Trophoblast cell (in vitro differentiated cells and primary cell): ENCODE results near the gene CACNG4.

ENCODE experiments used
- DNase-seq, 2 donors: peaks; one replicate each; pipeline ENCODE4 v3.0.0-alpha.2; 2016
- H2AFZ ChIP-seq: 2 replicates; pipeline ENCODE4 v1.6.1; 2013; ENCODE audit warnings: low read length, moderate library complexity, mild to moderate bottlenecking; ENCODE audit not compliant: insufficient read depth, poor library complexity
- H2AK5ac ChIP-seq: 2 replicates; pipeline ENCODE4 v1.6.1; 2013; ENCODE audit warnings: mild to moderate bottlenecking, low read length
- H2BK120ac ChIP-seq: 2 replicates; pipeline ENCODE4 v1.6.1; 2013; ENCODE audit warnings: low read length, mild to moderate bottlenecking, moderate library complexity; ENCODE audit not compliant: insufficient read depth, poor library complexity
- H2BK12ac ChIP-seq: 2 replicates; pipeline ENCODE4 v1.6.1; 2013; ENCODE audit warnings: mild to moderate bottlenecking, low read length, moderate library complexity
- H2BK5ac ChIP-seq: 2 replicates; pipeline ENCODE4 v1.6.1; 2013; ENCODE audit warnings: low read length, low read depth, moderate library complexity, mild to moderate bottlenecking; ENCODE audit not compliant: poor library complexity
- H3K14ac ChIP-seq: 2 replicates; pipeline ENCODE4 v1.6.1; 2013; ENCODE audit warnings: mild to moderate bottlenecking, low read length
- H3K18ac ChIP-seq: 2 replicates; pipeline ENCODE4 v1.6.1; 2013; ENCODE audit warnings: mild to moderate bottlenecking, low read length
- H3K23ac ChIP-seq: 2 replicates; pipeline ENCODE4 v1.6.1; 2013; ENCODE audit warnings: low read length
- H3K27ac ChIP-seq: 2 replicates; pipeline ENCODE4 v1.5.1; 2013; ENCODE audit warnings: low read depth, mild to moderate bottlenecking, inconsistent platforms, low read length, moderate library complexity
- H3K27me3 ChIP-seq: 2 replicates; pipeline ENCODE4 v1.6.1; 2013; ENCODE audit warnings: inconsistent platforms, mild to moderate bottlenecking, low read length, moderate library complexity; ENCODE audit not compliant: insufficient read depth
- H3K36me3 ChIP-seq, 2 experiments: 1 replicate in 1 of 2; 2 replicates in 1 of 2; pipeline ENCODE4 v1.6.1; 2013; ENCODE audit warnings: low read length in 2 of 2, mild to moderate bottlenecking in 2 of 2, moderate library complexity in 1 of 2; ENCODE audit not compliant: insufficient read depth in 2 of 2, control insufficient read depth in 1 of 2
- H3K4ac ChIP-seq: 2 replicates; pipeline ENCODE4 v1.6.1; 2013; ENCODE audit warnings: low read depth, mild to moderate bottlenecking, low read length, moderate library complexity
- H3K4me1 ChIP-seq, 2 experiments: 1 replicate in 1 of 2; 2 replicates in 1 of 2; pipeline ENCODE4 v1.6.1; 2013; ENCODE audit warnings: low read length in 2 of 2, mild to moderate bottlenecking in 2 of 2, moderate library complexity in 1 of 2; ENCODE audit not compliant: insufficient read depth in 2 of 2, control insufficient read depth in 1 of 2
- H3K4me2 ChIP-seq: 2 replicates; pipeline ENCODE4 v1.6.1; 2013; ENCODE audit warnings: inconsistent platforms, mild to moderate bottlenecking, low read length, moderate library complexity
- H3K4me3 ChIP-seq: 2 replicates; pipeline ENCODE4 v1.5.1; 2013; ENCODE audit warnings: mild to moderate bottlenecking, low read depth, low read length, inconsistent platforms
- H3K79me1 ChIP-seq: one replicate; pipeline ENCODE4 v1.6.1; 2013; ENCODE audit warnings: low read length
- H3K79me2 ChIP-seq: 2 replicates; pipeline ENCODE4 v1.6.1; 2013; ENCODE audit warnings: low read length, mild to moderate bottlenecking; ENCODE audit not compliant: control insufficient read depth, insufficient read depth, poor library complexity
- H3K9ac ChIP-seq: 2 replicates; pipeline ENCODE4 v1.6.1; 2013; ENCODE audit warnings: mild to moderate bottlenecking, low read length
- H3K9me3 ChIP-seq: 2 replicates; pipeline ENCODE4 v1.6.1; 2013; ENCODE audit warnings: low read depth, mild to moderate bottlenecking, control low read depth, inconsistent platforms, low read length; ENCODE audit not compliant: insufficient read depth
- H4K12ac ChIP-seq: 2 replicates; pipeline ENCODE4 v1.6.1; 2013; ENCODE audit warnings: low read depth, mild to moderate bottlenecking, low read length, moderate library complexity
- H4K8ac ChIP-seq: 2 replicates; pipeline ENCODE4 v1.6.1; 2013; ENCODE audit warnings: low read depth, mild to moderate bottlenecking, low read length, moderate library complexity
- H4K91ac ChIP-seq: one replicate; pipeline ENCODE4 v1.6.1; 2013; ENCODE audit warnings: low read depth, mild to moderate bottlenecking, low read length, moderate library complexity
- WGBS: extraction: QIAGEN DNeasy Blood & Tissue Kit; methylation state at CpG from one replicate; pipeline ENCODE4 v1.1.7; 2013; ENCODE audit warnings: missing lambda C conversion rate; ENCODE audit not compliant: insufficient read length, insufficient coverage; ENCODE audit errors: extremely low coverage; 5-methylcytosine and 5-hydroxymethylcytosine counted together

The CACNG4 gene

GRCh38 chr17:66957343-66957742 lies 7.2 kb upstream of the CACNG4 start:
- no peak overlapping the region for H2BK5ac ChIP-seq
- H3K23ac ChIP-seq, result no peak overlapping the region
- H4K12ac ChIP-seq, result no peak overlapping the region
- H3K4me2 ChIP-seq, result no peak overlapping the region
- no peak overlapping the region for H2BK120ac ChIP-seq
- no peak overlapping the region for H2AFZ ChIP-seq
- no peak overlapping the region for H4K91ac ChIP-seq
- no peak overlapping the region for H3K4me3 ChIP-seq
- no peak overlapping the region for H3K27ac ChIP-seq
- H3K36me3 ChIP-seq, result no peaks in the 10 kb centered on the region
- peak overlapping the region; percentile 11 for H4K8ac ChIP-seq
- H3K27me3 ChIP-seq, result no peaks in the 10 kb centered on the region
- no peak overlapping the region for H3K18ac ChIP-seq
- peaks cover 9% of the 10 kb centered on the region for H3K79me2 ChIP-seq
- peaks cover 25% of the 10 kb centered on the region for H3K79me1 ChIP-seq
- peak overlapping the region; percentile 7 for H2AK5ac ChIP-seq
- no peak overlapping the region for H3K4ac ChIP-seq
- no peak overlapping the region for H2BK12ac ChIP-seq
- no peak for DNase-seq
- no CpG with 5 or more reads among the region's 8 CpGs for WGBS
- no peak overlapping the region for H3K9ac ChIP-seq
- H3K4me1 ChIP-seq, result peaks cover 23 to 25% of the 10 kb centered on the region in 2 experiments
- H3K14ac ChIP-seq, result no peak overlapping the region
- no peaks in the 10 kb centered on the region for H3K9me3 ChIP-seq

- Histone ChIP-seq H3K27ac (peak overlapping the region; percentile 51), H3K4me1 (peaks cover 16 to 18% of the 10 kb centered on the region in 2 experiments), H2AK5ac (no peak overlapping the region), H3K36me3 (no peaks in the 10 kb centered on the region), H2BK120ac (peak overlapping the region; percentile 27), H3K9ac (no peak overlapping the region), H2BK12ac (peak overlapping the region; percentile 58), H2AFZ (no peak overlapping the region), H2BK5ac (peak overlapping the region; percentile 9), H3K79me1 (peaks cover 18% of the 10 kb centered on the region), H3K4ac (no peak overlapping the region), H3K23ac (no peak overlapping the region), H3K14ac (peak overlapping the region; percentile 20), H3K27me3 (no peaks in the 10 kb centered on the region), H3K9me3 (no peaks in the 10 kb centered on the region), H3K79me2 (peaks cover 2% of the 10 kb centered on the region), H3K4me2 (no peak overlapping the region), H4K12ac (no peak overlapping the region), H4K8ac (no peak overlapping the region), H4K91ac (peak overlapping the region; percentile 30), H3K18ac (no peak overlapping the region), H3K4me3 (no peak overlapping the region)
- DNase-seq, result no peak
- no CpG with 5 or more reads among the region's 16 CpGs for WGBS
These were observed 6.4 kb upstream of the CACNG4 start for GRCh38 chr17:66957951-66958579.

GRCh38 chr17:66959641-66960375 lies 4.7 kb upstream of the CACNG4 start:
- Histone ChIP-seq H3K4me1 (peaks cover 20 to 21% of the 10 kb centered on the region in 2 experiments), H3K36me3 (no peaks in the 10 kb centered on the region), H2AFZ (no peak overlapping the region), H3K4ac (no peak overlapping the region), H2BK12ac (no peak overlapping the region), H3K27ac (no peak overlapping the region), H3K18ac (no peak overlapping the region), H3K23ac (no peak overlapping the region), H3K14ac (no peak overlapping the region), H2BK5ac (no peak overlapping the region), H3K79me2 (peaks cover 3% of the 10 kb centered on the region), H4K12ac (no peak overlapping the region), H3K4me3 (no peak overlapping the region), H2AK5ac (no peak overlapping the region), H3K27me3 (no peaks in the 10 kb centered on the region), H3K4me2 (no peak overlapping the region), H3K79me1 (peaks cover 16% of the 10 kb centered on the region), H3K9ac (no peak overlapping the region), H4K8ac (no peak overlapping the region), H3K9me3 (no peaks in the 10 kb centered on the region), H4K91ac (no peak overlapping the region), H2BK120ac (no peak overlapping the region)
- no peak for DNase-seq
- no CpG with 5 or more reads among the region's 15 CpGs for whole genome bisulfite sequencing

GRCh38 chr17:66960613-66961012 lies 3.9 kb upstream of the CACNG4 start:
- H2BK120ac ChIP-seq, result no peak overlapping the region
- no peak overlapping the region for H2BK12ac ChIP-seq
- no peak for DNase-seq
- no peak overlapping the region for H3K27ac ChIP-seq
- no peaks in the 10 kb centered on the region for H3K27me3 ChIP-seq
- H2AK5ac ChIP-seq, result no peak overlapping the region
- H4K91ac ChIP-seq, result no peak overlapping the region
- no peak overlapping the region for H3K4me3 ChIP-seq
- H3K9ac ChIP-seq, result no peak overlapping the region
- H3K23ac ChIP-seq, result no peak overlapping the region
- WGBS, result no CpG with 5 or more reads among the region's 8 CpGs
- no peak overlapping the region for H4K8ac ChIP-seq
- H4K12ac ChIP-seq, result no peak overlapping the region
- H2BK5ac ChIP-seq, result no peak overlapping the region
- no peak overlapping the region for H3K18ac ChIP-seq
- no peak overlapping the region for H3K4me2 ChIP-seq
- H3K36me3 ChIP-seq, result no peaks in the 10 kb centered on the region
- H2AFZ ChIP-seq, result no peak overlapping the region
- no peak overlapping the region for H3K14ac ChIP-seq
- H3K4me1 ChIP-seq, result peaks cover 20 to 21% of the 10 kb centered on the region in 2 experiments
- H3K4ac ChIP-seq, result no peak overlapping the region
- no peaks in the 10 kb centered on the region for H3K9me3 ChIP-seq
- peaks cover 8% of the 10 kb centered on the region for H3K79me2 ChIP-seq
- H3K79me1 ChIP-seq, result peaks cover 19% of the 10 kb centered on the region
